ENCODE results near the gene AFAP1. TPM values are rescaled to one million over a fixed set of nuclear protein-coding genes. Genes with fewer than 3 reads are reported as not detected.

AFAP1 gene
- polyA plus RNA-seq, 1 donor (not counting 4 experiments of a cell fraction or from before 2014, with no cell fraction given), result 7.6 TPM

DNA sequence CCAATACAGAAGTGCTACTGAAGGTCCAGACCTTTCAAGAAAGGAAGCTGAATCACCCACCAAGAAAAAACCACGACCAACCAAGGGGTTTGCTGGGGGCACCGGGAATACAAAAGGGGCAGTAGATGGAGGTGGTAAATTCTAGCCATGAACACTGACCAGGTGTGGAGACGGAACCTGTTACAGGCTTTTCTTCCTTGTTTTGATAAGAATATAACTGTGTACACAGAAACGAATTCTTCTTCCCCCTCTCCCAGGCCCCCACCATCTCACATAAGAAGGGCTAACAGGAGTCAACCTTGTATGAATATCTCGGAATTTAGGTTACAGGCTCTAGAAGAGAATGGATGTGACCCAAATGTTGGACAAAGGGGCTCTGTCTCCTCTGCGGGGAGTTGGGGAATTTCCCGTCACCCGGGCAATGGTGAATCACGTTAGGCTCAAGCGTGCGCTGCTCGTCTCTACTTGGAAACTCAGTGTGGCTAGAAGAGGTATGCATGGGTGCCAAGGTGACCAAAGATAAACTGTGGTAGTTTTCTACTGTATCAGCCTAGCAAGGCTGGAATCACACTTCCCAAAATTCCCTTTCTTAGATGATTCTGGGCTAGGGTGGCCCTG is 87.0 kb downstream of the AFAP1 start:
- Histone ChIP-seq H3K9me3 (ENCODE audit: control insufficient read depth, low read depth, low read length) (no peaks in the 10 kb centered on the region), H3K9me1 (ENCODE audit: control insufficient read depth, extremely low read depth, insufficient read depth, low read length) (no peaks in the 10 kb centered on the region), H3K79me2 (ENCODE audit: control insufficient read depth, insufficient read depth, low read length) (peaks cover 18% of the 10 kb centered on the region), H4K20me1 (ENCODE audit: control insufficient read depth, extremely low read depth, insufficient read depth, low read length) (no peaks in the 10 kb centered on the region), H3K4me1 (ENCODE audit: control insufficient read depth, extremely low read depth, insufficient read depth, low read length) (no peaks in the 10 kb centered on the region), H2AFZ (ENCODE audit: control insufficient read depth, low read length) (no peak overlapping the region), H3K27ac (ENCODE audit: control insufficient read depth, insufficient read depth, low read length) (no peak overlapping the region), H3K27me3 (ENCODE audit: control insufficient read depth, extremely low read depth, insufficient read depth, low read length) (no peaks in the 10 kb centered on the region), H3K4me2 (ENCODE audit: control insufficient read depth, extremely low read depth, insufficient read depth, low read depth, low read length) (no peak overlapping the region), H3K4me3 (ENCODE audit: control insufficient read depth in 2 of 3, extremely low read depth in 1 of 3, insufficient read depth in 2 of 3, low read depth in 1 of 3, low read length in 3 of 3) (no peak overlapping the region), H3K9ac (ENCODE audit: control insufficient read depth, extremely low read depth, insufficient read depth, low read length) (no peak overlapping the region), H3K36me3 (ENCODE audit: control insufficient read depth in 2 of 2, extremely low read depth in 1 of 2, insufficient read depth in 2 of 2, low read length in 2 of 2) (peaks cover 11 to 17% of the 10 kb centered on the region in 2 experiments)
- FAIRE-seq (peak; percentile 13), DNase-seq (ENCODE audit: low read depth, low spot score) (no peak)
- dilution Hi-C loops (cut with MboI; ENCODE audit: extremely low pct_ligation_motif_present, low sequenced_read_pairs), result no loop called here
- TF ChIP-seq, protein P1, sequence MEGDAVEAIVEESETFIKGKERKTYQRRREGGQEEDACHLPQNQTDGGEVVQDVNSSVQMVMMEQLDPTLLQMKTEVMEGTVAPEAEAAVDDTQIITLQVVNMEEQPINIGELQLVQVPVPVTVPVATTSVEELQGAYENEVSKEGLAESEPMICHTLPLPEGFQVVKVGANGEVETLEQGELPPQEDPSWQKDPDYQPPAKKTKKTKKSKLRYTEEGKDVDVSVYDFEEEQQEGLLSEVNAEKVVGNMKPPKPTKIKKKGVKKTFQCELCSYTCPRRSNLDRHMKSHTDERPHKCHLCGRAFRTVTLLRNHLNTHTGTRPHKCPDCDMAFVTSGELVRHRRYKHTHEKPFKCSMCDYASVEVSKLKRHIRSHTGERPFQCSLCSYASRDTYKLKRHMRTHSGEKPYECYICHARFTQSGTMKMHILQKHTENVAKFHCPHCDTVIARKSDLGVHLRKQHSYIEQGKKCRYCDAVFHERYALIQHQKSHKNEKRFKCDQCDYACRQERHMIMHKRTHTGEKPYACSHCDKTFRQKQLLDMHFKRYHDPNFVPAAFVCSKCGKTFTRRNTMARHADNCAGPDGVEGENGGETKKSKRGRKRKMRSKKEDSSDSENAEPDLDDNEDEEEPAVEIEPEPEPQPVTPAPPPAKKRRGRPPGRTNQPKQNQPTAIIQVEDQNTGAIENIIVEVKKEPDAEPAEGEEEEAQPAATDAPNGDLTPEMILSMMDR (optimal IDR thresholded peaks at IDR 0.05 in 1 of 3, IDR thresholded peaks at IDR 0.05 in 1 of 3, conservative IDR thresholded peaks at IDR 0.05 in 1 of 3; ENCODE audit: extremely low read depth in 1 of 3, insufficient read depth in 2 of 3, low read length in 3 of 3), result no peak
- TF ChIP-seq EZH2 (IDR thresholded peaks at IDR 0.05; ENCODE audit: low read length), result no peak

DNA sequence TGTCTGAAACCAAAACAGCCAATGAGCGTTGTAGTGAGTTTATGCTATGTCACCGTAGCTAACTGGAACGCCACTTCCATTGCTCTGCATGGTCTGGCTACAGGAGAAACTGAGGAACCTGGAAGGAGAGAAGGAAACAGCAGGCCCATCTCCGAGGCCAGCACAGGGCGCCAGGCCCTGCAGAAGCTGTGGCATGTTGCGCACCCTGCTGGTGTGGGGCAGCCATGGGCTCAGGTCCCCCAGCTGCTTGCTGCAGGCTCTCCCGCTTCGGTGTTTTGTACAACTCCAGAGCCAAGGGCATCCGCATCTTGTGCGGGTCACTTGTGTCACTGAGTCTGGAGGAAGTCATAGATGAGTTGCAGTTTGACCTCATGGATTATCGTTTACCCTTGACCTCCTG is 89.2 kb downstream of the AFAP1 start:
- H3K27ac ChIP-seq (ENCODE audit: control insufficient read depth, insufficient read depth, low read length), result no peak overlapping the region

More for the DNA sequence above, 89.2 kb downstream of the AFAP1 start:
- Histone ChIP-seq H3K4me1 (ENCODE audit: control insufficient read depth, extremely low read depth, insufficient read depth, low read length) (no peaks in the 10 kb centered on the region), H3K79me2 (ENCODE audit: control insufficient read depth, insufficient read depth, low read length) (peaks cover 18% of the 10 kb centered on the region), H3K9me1 (ENCODE audit: control insufficient read depth, extremely low read depth, insufficient read depth, low read length) (no peaks in the 10 kb centered on the region), H3K36me3 (ENCODE audit: control insufficient read depth in 2 of 2, extremely low read depth in 1 of 2, insufficient read depth in 2 of 2, low read length in 2 of 2) (peaks cover 7 to 16% of the 10 kb centered on the region in 2 experiments), H3K4me2 (ENCODE audit: control insufficient read depth, extremely low read depth, insufficient read depth, low read depth, low read length) (no peak overlapping the region), H3K9me3 (ENCODE audit: control insufficient read depth, low read depth, low read length) (peaks cover 4% of the 10 kb centered on the region), H4K20me1 (ENCODE audit: control insufficient read depth, extremely low read depth, insufficient read depth, low read length) (no peaks in the 10 kb centered on the region), H3K27me3 (ENCODE audit: control insufficient read depth, extremely low read depth, insufficient read depth, low read length) (no peaks in the 10 kb centered on the region), H2AFZ (ENCODE audit: control insufficient read depth, low read length) (no peak overlapping the region), H3K4me3 (ENCODE audit: control insufficient read depth in 2 of 3, extremely low read depth in 1 of 3, insufficient read depth in 2 of 3, low read depth in 1 of 3, low read length in 3 of 3) (no peak overlapping the region), H3K9ac (ENCODE audit: control insufficient read depth, extremely low read depth, insufficient read depth, low read length) (no peak overlapping the region)
- FAIRE-seq (no peak), DNase-seq (ENCODE audit: low read depth, low spot score) (no peak)
- TF ChIP-seq EZH2 (IDR thresholded peaks at IDR 0.05; ENCODE audit: low read length), result no peak
- TF ChIP-seq, protein P1 (optimal IDR thresholded peaks at IDR 0.05 in 1 of 3, IDR thresholded peaks at IDR 0.05 in 1 of 3, conservative IDR thresholded peaks at IDR 0.05 in 1 of 3; ENCODE audit: extremely low read depth in 1 of 3, insufficient read depth in 2 of 3, low read length in 3 of 3), result no peak
- dilution Hi-C loops (cut with MboI; ENCODE audit: extremely low pct_ligation_motif_present, low sequenced_read_pairs), result no loop called here
